Hematopoietic multipotent progenitor cell treated with erythropoietin and hydrocortisone succinate and interleukin-3 and kit ligand, for 4 days (in vitro differentiated cells): ENCODE results near the gene SRL.
A peak's percentile ranks its signal among the peaks of the same experiment; 100 is the strongest.

ENCODE experiments used
- DNase-seq: peaks from one replicate; pipeline ENCODE4 v3.0.0-alpha.2; 2015

Gene SRL

GRCh38 chr16:4241928-4242283 is at the start of gene SRL:
Gene SRL, minus strand, starts transcription at chr16:4242080. Its CDS starts 13 bp downstream, at chr16:4242067.
- no peak for DNase-seq

DNA sequence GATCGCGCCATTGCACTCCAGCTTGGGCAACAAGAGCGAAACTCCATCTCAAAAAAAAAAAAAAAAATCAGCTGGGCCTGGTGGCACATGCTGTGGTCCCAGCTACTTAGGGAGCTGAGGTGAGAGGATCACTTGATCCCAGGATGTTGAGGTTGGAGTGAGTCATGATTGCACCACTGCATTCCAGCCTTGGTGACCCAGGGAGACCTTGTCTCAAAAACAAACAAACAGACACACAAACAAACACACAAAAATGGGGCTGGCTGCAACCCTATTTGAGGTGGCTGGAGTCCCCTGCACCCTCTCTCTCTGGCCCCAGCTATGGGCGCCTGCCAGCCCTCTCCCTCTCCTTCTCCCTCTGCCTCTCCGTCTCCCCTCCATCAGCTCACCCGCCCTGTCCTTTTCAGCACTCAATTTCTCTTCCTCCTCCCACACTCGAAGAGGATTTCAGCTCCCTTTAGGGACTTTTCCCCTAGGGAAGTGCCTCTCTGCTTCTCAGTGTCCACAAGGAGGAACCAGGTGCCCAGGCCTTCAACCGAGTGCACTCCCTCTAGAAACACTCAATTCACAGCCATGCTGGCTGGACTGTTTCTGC is 48.5 kb upstream of the SRL start:
- DNase-seq, result no peak

DNA sequence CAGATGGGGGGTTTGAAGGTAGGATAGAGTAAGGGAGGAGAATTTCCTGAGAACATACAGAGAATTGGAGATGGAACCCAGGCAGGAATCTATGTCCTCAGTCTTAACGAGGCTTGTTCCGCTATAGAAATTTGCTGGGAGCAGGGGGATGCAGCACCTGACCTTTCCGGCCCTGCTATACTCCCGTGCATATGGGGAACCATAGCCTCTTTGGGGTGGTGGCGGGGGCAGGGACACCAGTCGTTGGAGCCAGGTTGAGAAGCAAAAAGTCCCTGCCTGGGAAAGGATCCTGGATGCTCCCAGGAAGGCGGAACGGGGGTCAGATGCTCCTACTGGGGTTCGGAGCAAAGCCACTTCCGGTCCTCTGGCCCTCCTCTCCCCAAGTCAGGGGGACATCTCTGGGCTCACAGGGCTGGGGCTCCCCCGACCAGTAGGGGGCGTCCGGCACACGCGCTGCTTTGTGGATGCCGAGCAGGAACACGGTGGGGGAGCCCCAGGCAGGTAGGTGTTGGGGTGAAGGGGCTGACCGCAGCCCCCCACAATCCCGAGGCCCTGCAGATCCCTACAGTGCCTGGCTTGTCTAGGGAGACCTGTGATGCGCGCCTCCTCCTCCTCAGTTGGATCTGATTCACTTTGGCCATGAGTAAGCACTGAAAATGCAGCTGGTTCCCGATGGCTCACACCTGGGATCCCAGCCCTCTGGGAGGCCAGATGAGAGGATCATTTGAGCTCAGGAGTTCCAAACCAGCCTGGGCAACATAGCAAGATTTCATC is 46.5 kb upstream of the SRL start:
- peak; percentile 86 for DNase-seq

DNA sequence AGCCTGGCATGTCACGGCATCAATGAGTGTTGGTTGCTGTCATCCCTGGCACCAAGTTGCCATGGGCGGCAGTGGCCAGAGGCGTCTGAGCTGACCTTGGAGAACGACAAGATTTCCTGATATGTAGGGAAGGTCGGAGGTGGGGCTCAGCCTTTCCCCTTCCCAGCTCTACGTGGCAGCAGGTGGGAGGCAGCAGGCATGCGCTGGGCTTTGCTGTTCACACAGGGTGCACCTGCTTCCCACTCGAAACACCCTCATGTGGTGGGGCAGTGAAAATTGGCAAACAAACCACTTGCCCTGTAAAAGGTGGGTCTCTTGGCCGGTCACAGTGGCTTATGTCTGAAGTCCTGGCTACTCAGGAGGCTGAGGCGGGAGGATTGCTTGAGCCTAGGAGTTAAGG is 43.3 kb upstream of the SRL start:
- DNase-seq, result no peak

DNA sequence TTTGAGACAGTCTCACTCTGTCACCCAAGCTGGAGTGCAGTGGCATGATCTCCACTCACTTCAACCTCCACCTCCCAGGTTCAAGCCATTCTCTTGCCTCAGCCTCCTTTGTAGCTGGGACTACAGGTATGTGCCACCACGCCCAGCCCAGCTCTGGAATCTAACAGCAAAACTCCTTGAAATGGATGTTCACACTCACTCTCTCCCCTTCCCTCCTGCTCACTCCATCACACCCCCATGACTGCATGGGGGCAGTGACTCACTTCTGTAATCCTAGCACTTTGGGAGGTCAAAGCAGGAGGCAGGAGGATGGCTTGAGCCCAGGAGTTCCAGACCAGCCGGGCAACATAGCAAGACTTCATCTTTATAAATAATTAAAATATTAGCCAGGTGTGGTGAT is 42.1 kb upstream of the SRL start:
- DNase-seq, result no peak

- no peak for DNase-seq
These were observed 41.6 kb upstream of the SRL start for GRCh38 chr16:4283441-4283840.

GRCh38 chr16:4280625-4281024 is 38.7 kb upstream of the SRL start:
- no peak for DNase-seq

- DNase-seq, result no peak
These were observed 36.2 kb upstream of the SRL start for GRCh38 chr16:4277987-4278513.

GRCh38 chr16:4275861-4276260 is 34.0 kb upstream of the SRL start:
- no peak for DNase-seq

DNA sequence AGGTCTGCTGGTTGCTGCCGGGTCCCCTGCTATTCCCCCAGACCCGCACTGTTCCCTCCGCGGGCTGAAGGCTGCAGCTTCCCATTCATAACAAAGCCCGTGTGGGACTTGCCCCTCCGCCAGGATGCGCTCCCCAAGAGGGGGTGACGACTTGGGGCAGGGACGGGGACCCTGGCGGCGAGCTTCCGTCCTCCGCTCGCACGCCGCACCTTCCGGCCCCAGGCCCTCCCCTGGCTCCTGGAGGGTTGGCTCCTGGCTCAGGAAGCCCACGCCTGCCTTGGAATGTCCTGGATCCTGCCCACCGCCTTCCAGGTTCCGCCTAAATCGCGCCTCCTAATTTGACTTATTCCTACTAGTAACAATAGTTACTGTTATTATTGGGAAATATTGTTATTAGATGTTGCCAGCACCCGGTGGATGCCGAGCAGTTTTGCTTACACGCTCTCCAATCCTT is 32.0 kb upstream of the SRL start:
- DNase-seq, result peak; percentile 83

DNA sequence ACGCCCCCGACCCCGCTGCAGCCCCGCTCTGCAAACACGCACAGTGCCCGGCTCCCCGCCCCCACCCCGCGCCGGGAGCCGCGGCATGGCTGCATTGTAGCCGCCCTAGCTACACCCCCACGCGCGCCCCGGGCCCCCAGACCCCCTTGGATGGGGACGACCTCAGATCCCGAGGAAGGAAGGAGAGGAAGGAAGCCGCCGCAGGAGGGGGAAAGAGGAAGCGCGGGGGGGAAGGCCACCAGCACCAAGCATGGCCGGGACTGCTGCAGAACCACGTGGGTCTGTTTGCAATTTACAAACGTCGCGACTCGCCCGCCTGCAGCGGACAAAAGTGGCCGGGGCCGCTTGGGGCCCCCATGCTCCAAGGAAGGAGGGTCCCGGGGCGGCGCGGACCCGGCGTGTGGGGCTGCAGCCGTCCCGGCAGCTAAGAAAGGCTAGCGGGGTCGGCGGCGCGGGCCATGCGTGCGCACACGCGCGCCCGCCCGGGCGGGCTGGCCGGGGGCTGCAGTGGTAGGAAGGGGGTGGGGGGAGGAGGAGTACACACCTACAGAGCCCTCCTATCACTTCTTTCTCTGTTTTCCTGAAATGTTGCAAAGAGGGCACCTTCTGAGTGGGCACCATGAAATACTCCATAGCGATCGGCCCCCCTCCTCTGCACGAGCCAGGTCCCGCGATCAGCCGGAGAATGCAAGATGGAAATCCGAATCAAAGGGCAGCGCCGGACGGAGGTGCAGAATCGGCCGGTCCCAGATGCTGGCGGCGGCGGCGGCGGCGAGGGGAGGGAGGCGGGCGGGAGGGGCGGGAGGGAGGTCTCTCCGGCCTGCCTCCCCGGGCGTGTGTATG is 30.5 kb upstream of the SRL start:
- peak; percentile 80 for DNase-seq

DNA sequence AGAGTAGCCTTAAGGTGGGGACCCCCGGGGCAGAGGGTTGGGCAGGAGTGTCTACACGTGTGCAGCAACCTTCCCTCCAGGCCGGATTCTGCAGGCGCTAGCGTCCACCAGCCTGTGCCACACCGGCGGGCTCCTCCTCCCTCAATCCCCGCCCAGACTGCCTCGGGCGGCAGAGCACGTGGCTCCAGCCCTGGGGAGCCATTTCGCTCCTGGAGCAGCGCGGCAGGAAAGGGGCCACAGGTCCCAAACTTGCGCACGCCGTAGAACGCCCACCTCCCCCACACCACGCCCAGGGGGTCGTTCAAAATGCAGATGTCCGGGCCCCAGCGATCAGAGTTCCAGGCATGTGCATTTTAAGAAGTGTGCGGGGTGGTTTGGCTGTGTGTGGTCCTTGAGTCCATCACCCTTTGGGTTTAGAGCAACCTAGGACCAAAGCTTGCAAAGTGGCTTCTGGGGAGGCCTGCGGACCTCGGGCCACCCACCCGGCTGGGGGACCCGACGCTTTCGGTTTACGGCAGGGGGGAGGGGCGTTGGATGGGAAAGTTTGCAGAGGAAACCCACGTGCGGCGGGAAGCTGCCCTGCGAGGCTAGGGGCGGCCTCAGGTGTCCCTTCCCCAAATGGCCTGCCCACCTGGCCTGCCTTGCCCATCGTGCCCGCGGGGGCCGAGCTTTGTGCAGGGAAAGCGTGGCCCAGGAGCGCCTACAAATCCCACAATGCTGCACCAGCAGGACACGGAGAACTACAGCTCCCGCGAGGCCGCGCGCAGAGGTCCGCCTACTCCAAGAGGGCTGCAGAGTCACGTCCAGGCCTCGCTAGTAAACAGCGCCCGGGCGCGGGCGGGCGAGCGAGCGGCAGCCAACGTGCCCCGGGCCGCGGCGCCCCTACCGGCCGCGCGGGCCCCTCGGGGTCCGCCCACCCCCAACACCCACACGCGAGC is 29.6 kb upstream of the SRL start:
- peak; percentile 98 for DNase-seq

DNA sequence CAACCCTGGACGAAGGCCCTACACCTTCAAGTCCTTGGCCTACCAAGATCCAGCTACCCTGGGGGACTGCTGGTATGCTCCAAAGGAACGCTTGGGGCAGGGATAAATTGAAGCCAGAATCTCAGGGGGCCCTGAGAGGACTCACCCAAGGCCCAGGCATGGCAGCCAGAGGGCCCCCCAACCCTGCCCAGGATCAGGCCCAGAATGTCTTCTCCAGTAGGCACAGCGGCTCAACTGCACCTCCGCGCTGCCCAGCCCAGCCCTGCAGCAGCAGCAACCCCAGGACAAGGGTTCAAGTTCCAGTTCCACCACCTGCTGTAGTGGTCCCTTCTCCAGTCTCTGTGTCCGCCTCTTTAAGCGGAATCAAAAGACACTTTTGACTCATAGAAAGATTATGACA is 28.7 kb upstream of the SRL start:
- DNase-seq, result no peak

- no peak for DNase-seq
These were observed 28.2 kb upstream of the SRL start for GRCh38 chr16:4270091-4270490.

DNA sequence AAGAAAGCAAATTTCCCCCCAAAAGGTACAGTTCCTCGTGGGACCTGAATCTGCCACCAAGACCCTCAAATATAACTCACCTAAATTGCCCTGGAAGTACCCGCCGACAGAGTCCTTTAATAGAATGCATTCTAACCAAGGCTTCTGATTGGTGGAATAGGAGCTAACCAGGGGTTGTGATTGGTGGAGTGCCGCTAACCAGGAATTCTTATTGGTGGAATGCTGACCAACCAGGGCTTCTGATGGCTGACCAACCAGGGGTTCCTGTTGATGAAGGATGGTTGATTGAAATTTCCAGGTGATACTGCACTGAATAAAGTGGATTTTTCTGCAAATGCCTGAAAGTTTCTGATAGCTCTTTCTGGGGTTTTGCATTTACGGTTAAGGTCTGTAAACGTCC is 24.5 kb upstream of the SRL start:
- DNase-seq, result peak; percentile 52

DNA sequence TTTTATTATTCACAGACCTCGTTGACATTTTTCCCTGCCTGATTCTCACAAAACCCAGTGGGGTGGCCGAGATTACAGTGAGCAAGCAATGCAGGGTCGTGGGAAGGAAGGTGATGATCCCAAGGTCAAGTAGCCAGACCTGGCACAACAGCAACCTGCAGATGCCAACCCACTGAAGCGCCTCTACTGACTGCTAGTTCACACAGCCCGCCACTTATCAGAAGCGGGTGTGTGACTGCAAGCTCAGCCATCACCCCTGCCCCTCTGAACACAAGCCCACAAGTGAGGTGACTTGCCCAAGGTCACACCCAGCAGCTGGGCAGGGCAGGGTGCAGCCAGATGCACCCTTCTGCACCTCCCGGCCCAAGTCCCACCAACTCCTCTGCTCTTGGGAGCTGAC is 23.8 kb upstream of the SRL start:
- peak; percentile 60 for DNase-seq

GRCh38 chr16:4264546-4264945 is 22.7 kb upstream of the SRL start:
- peak; percentile 27 for DNase-seq

DNA sequence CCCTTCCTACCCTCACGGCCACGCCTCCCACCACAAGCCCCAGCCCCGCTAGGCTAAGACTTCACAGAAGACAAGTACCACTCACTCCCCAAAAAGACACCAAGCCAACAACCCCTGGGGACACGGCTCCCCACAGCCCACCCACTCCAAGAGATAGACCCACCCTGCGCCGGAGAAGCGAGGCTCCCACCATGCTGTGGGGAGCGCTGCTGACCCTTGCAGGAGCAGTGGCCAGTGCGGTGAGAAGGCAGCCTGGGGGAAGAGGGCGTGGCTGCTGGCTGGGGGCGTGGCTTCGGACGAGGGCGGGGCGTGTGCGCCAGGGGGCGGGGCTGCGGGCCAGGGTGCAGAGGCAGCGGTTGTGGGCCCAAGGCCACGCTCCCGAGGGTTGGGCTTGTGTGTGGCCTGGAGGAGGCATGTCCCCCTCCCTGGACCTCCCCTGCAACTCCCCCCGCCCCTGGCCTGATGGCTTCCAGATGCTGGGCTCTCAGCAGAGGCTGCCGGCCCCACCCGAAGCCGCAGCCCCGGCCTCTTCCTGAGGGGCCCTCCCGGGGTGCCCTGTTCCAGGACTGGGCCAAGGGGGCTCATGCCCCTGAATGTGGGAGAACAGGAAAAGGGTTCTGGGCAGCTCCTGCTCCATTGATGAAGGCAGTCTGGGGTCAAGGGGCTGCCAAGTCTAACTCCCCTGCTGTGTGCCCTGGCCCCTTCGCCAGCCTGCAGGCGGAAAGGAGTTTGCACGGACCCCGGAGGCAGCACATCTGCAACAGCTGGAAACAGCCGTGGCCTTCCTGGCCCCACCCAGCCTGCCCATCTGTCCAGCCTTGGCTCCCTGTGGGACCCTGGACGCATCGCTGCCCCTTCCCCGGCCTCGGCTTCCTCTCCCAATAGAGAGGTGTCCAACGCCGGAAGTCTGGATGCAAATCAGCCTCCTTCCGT is 21.9 kb upstream of the SRL start:
- DNase-seq, result peak; percentile 77

DNA sequence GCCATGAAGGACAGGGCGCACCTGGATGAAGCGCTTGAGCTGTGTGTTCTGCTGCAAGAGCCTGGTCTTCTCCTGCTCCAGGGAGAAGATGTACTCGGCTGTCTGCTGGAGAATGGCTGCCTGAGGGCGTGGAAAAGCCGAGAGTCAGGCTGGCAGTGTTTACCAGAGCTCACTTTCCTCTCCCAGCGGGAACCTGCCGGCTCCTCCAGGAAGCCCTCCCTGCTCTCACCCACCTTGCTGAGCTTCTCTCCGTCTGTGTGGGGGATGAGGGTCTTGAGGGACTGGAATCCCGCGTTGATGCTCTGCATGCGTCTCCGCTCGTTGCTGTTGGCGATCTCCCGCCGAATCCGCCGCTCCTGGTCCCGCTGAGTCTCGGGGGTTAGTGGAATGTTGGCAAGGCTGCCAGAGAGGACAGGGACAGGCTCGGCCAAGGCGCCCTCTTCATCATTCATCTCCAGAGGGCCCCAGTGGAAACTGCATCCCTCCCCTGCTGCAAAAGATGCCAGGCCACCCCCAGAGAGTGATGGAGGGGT is 20.5 kb upstream of the SRL start:
- no peak for DNase-seq

DNA sequence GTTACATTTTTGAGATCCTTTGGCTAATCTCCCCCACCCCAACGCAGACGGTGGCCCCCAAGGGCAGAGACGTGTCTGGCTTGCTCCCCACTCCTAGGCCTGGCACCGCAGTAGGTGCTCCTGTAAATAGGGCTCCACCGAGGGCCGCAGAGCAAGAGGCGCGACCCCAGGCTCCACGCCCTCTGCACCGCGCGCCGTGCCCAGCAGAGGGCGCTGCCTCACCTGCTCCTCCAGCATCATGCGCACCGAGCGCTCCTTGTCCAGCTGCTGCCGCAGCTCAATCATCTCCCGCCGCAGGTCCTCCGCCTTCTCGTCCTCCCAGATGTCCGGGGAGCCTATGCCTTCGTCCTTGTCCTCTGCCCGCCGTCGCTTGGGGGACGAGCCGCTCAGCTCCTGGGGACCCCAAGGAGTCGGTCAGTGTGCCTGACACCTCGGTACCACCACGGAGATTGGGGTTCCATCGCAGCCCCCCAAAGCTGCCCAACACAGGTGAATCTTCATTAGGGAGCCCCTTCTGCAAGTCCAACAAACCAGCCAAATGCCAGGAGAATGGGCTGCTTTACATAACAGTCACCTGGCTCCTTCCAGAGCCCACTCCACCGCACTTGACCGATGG is 19.8 kb upstream of the SRL start:
- DNase-seq, result peak; percentile 64

- no peak for DNase-seq
These were observed 18.5 kb upstream of the SRL start for GRCh38 chr16:4260360-4260759.
